HG03439 (cell line): Measurements from ENCODE around the gene NUMB.
"Not testable (repeated sequence)": the region's sequence is repeated elsewhere in the genome, so short reads cannot be mapped to it uniquely, and the experiment has no call there.

ENCODE experiments used
- ATAC-seq: cut with Tn5 transposase; IDR thresholded peaks from one replicate; pipeline ENCODE4 v1.9.1; 2021; ENCODE audit warnings: mild to moderate bottlenecking, moderate library complexity; ENCODE audit not compliant: unreplicated experiment

The NUMB gene

DNA sequence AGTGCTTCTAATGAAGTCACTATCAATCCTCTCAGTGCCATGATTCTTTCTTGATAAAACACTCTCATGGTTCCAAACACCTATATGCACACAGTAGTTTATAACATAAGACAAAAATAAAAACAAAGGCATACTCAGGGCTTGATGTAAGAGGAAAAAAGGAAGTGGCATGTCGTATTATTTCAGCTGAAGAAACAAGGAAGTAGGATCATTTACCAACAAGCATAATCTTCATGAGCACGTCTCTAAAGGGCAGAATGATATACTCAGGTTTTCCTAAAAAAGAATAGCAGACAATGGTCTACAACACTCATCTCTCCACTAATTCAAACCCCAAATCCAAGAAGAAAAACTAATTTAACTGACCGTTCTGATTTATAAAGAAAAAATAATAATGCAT is 33.9 kb downstream of the NUMB start:
- no peak for ATAC-seq

DNA sequence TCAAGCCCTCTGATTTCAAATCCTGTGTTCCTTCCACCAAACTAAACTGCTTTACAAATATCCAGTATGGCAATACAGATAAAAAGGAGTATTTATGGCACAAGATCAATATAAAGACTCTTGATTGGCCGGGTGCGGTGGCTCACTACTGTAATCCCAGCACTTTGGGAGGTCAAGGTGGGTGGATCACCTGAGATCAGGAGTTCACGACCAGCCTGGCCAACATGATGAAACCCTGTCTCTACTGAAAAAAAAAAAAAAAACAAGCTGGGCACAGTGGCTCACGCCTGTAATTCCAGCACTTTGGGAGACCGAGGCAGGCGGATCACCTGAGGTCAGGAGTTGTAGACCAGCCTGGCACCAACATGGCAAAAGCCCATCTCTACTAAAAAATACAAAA is 35.3 kb downstream of the NUMB start:
- not testable (repeated sequence) for ATAC-seq

DNA sequence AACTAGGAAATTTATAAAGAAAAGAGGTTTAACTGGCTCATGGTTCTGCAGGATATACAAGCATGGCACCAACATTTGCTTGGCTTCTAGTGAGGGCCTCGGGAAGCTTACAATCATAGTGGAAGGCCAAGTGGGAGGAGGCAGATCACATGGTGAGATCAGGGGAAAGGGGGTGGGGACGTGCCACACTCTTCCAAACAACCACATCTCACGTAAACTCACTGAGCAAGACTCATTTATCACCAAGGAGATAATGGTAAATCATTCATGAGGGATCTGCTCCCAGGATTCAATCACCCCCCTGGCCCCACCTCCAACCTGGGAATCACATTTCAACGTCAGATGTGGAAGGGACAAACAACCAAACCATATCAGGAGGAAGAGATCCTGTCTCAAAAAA is 35.8 kb downstream of the NUMB start:
- ATAC-seq, result no peak

DNA sequence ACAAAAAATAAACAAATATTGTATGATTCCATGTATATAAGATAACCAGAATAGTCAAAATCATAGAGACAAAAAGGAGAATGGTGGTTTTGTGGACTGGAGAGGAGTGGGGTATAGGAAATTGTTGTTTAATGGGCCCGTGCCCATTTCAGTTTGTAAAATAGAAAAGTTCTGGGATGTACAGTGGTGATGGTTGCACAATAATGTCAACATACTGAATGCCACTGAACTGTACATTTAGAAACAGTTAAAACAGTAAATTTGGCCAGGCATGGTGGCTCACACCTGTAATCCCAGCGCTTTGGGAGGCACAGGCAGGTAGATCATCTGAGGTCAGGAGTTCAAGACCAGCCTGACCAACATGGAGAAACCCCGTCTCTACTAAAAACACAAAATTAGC is 40.1 kb downstream of the NUMB start:
- no peak for ATAC-seq

DNA sequence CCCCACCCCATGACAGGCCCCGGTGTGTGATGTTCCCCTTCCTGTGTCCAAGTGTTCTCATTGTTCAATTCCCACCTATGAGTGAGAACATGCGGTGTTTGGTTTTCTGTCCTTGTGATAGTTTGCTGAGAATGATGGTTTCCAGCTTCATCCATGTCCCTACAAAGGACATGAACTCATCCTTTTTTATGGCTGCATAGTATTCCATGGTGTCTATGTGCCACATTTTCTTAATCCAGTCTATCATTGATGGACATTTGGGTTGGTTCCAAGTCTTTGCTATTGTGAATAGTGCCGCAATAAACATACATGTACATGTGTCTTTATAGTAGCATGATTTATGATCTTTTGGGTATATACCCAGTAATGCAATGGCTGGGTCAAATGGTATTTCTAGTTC is 52.1 kb downstream of the NUMB start:
- not testable (repeated sequence) for ATAC-seq

DNA sequence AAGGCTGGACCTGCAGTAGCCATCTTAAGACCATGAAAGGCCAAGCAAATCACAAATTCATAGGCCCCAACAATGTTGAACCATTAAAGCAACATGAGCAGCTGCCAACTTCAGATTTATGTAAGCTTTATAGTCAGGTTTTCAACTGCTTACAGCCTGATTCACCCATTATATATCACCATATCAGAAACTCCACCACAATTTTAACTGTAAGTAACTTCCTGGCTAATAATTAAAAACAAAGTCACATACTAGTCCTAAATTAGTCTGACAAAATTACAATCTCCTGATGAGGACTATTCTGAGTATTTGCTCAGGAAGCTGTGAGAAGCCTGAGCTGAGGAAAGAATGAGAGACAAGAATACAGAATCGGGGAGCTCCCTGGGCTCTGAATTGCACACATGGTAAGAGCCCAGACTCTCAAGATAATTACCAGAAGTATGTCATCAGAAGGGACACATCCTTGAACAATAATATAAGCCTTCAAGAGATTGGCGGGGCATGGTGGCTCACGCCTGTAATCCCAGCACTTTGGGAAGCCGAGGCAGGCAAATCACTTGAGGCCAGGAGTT is 55.1 kb downstream of the NUMB start:
- ATAC-seq, result no peak

DNA sequence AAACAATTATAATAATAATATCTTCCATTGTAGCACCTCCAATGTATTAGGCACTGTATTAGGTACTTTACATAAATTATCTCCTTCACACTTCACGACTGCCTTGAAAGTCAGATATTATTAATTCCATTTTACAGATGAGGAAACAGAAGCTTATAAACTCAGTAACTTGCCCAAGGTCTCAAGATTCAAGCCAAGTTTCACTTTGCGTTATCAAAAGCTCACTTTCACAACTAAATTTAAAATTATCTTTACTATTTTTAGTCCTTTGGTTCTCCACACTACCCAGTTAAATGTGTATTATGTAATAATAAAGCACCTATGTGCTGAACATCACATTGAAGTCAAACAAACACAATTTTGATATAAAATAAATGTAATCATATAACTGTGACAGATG is 55.8 kb downstream of the NUMB start:
- no peak for ATAC-seq

DNA sequence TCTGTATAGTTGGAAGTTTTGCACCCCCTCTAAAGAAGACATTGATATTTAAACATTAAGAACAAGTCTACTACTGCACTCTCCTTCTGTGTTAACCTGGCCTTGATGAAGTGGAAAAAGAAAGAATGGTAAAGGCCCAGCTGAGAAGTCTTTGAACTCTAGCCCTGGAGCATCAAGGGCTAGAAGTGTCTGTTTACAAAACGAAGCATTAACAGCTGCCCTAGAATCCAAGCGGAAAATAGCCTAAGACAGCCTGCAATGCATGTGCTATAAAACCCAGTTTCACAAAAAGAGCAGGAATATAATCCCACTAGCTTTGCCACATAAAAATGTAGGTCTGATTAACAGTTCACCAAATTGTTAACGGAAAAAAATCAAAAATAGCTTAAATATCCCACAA is 60.5 kb downstream of the NUMB start:
- no peak for ATAC-seq

DNA sequence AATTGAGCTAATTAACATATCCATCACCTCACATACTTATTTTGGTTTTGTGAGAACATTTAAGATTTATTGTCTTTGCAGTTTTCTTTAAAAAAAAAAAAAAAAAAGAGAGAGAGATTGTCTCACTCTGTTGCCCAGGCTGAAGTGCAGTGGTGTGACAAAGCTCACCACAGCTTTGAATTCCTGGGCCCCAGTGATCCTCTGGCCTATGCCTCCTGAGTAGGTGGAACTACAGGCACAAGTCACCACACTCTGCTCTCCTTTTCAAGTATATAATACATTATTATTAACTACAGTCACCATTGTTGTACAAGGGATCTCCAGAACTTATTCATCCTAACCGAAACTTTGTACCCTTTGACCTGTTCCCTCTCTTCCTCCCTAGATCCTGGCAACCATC is 64.0 kb downstream of the NUMB start:
- ATAC-seq, result no peak

DNA sequence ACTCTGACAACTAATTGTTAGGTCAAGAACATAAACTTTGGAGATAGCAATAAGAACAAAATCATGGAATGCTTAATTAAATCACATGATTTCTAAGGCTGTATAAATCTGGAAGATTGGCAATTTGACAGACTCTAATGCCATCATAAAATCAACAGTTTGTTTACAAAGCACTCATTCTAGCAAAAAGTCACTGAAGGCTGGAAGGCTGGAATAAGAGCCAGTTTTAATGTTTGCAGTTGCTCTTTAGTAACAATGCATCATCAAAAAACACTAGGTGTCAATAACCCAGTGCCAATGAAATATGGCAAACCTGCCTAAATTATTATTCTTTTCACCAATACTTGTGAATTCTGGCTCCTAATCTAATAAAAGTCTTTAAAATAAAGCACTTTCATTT is 65.0 kb downstream of the NUMB start:
- ATAC-seq, result no peak

DNA sequence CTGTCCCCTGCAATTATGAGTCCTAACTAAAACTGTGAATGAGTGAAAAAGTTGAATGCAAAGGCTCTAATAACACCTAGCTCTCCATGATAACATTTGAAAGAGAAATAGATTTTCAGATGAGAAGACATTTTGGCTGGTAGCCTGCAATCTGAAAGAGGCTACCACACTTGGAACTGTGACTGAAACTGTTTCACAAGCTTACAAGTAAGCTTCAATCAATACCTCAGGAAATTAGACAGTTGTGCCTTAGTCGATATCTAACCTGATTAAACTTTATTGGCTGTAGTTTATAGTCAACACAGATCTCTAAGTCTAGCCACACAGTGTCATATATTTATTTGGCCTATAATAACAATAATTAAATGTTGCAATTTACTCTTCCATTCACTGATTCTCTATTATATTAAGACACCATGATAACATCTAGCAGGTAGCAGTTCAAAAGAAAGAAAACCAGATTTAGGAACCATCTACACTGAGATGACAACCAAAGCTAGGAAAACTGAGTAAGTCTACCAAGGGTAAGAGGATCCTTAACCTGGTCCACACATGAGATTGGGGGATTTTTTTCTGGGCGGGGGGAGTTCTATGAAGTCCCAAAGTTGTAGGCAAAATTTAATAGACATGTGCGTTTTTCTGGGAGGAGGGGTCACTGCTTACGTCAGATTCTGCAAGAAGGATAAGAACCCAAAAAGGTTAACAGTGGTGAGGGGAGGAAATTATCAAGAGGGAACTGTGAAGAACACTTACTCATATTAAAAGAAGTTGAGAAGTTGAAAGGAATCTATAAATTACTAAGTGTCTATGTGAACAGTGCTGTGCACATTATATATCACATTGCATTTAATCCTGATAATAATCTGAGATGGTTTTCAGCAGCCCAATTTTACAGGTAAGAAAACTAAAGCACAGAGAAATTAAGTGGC is 65.8 kb downstream of the NUMB start:
- no peak for ATAC-seq

DNA sequence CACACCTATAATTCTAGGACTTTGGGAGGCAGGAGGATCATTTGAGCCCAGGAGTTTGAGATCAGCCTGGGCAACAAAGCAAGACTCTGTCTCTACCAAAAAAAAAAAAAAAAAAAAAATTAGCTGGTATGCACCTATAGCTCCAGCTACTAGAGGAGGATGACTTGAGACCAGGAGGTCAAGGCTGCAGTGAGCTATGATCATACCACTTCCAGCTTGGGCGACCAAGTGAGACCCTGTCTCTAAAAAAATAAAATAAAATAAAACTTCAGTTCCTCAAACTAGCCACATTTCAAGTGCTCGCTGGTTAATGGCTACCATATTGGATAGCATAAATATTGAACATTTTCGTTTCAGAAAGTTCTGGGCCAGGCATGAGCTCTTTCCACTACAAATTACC is 70.5 kb downstream of the NUMB start:
- not testable (repeated sequence) for ATAC-seq

DNA sequence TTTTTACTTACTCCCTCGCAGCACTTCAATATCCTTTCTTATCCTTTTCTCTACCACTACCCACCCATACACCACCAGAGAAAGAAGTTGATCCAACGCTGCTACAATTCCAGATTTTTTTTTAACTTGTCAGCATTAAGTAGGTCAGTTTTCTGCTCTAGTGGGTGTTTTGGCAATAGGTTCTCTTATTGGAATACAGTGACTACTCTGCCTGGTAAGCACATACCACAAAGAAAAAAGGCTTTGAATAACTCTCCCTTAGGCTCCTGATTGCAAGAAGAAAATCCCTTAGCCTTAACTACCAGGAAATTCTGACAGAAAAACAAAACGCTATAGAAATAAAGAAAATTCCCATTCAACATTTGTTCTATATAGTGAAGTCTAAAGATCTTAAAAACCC is 72.0 kb downstream of the NUMB start:
- ATAC-seq, result no peak

DNA sequence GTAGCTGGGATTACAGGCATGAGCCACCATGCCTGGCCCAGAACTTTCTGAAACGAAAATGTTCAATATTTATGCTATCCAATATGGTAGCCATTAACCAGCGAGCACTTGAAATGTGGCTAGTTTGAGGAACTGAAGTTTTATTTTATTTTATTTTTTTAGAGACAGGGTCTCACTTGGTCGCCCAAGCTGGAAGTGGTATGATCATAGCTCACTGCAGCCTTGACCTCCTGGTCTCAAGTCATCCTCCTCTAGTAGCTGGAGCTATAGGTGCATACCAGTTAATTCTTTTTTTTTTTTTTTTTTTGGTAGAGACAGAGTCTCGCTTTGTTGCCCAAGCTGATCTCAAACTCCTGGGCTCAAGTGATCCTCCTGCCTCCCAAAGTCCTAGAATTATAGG is 73.3 kb downstream of the NUMB start:
- ATAC-seq, result not testable (repeated sequence)

DNA sequence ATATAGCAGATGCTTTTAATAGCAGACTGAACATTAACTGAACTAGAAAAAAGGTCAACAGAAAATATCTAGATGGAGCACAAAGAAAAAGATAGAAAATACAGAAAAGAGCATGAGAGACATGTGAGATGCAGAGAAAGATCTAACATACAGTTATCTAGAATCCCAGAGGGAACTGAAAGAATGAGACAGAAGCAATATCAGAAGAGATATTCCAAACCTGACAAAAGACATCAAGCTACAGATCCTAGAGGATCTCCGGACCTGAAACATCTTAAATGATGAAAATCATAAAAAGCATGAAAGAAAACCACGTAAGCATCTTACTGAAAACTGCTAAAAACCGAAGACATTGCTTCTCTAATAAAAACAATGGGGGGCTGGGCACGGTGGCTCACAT is 75.0 kb downstream of the NUMB start:
- ATAC-seq, result no peak

DNA sequence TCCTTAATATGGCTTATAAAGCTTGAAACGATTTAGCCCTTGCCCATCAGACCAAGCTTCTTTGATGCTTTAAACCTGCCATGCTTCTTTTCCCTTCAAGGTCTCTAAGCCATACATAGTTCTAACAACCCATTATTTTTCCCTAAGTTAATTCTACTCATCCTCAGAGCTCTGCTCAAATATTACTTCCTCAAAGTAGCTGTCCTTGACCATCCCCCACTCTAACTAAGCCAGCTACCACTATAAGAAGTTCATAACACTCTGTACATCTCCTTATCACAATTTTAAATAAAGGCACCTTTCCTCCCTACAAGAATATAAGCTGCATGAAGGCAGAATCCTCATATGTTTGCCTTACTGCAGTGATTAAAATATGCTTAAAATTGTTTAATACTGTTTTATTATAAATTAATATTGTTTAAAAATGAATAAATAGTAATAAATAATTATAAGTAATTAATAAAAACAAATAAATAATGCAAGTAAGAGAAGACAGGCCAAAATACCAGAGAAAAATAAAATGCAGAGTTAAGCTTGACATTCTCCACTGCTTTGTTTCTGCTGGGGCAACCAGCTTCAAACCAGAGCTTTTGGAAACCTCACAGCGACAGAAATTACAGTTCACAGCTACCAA is 76.8 kb downstream of the NUMB start:
- ATAC-seq, result no peak

DNA sequence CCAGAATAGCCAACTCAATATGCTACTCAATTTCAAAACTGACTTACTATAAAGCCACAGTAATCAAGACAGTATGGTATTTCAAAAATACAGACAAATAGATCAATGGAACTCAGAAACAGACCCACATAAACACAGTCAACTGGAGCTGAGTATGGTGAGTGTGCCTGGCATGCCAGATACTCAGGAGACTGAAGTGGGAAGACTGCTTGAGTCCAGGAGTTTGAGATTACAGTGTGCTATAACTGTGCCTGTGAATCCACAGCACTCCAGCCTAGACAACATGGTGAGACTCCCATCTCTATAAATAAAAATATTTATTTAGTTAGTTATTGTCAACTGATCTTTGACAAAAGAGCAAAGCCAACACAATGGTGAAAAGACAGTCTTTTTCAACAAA is 81.8 kb downstream of the NUMB start:
- no peak for ATAC-seq

DNA sequence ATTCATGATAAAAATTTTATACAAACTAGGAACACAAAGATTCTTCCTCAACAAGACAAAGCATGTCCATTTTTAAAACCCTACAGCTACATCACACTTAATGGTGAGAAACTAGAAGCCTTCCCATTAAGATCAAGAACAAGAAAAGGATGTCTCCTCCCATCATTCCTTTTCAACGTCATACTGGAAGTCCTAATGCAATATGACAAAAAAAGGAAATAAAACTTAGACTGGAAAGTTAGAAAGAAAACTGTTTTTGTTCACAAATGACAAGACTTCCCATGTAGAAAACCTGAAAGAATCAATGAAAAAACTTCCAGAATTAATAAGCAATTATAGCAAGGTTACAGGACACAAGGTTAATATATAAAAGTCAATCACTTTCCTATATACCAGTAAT is 82.5 kb downstream of the NUMB start:
- ATAC-seq, result no peak

DNA sequence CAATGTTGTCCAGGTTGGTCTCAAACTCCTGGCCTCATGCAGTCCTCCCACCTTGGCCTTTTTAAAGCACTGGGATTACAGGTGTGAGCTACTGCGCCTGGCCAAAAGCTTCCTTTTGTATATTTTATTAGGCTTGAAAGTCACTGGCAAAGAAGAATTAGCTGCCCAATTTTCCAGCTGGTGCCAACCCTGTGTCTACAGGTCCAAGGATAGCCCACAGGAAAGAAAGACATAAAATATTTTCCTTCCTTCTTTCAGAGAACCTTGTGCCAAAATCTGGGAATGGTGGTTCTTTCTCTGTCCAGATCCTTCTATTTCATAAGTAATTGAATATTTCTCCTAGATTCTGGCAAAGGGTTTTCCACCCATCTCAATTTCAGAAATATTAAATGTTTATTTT is 84.1 kb downstream of the NUMB start:
- no peak for ATAC-seq

DNA sequence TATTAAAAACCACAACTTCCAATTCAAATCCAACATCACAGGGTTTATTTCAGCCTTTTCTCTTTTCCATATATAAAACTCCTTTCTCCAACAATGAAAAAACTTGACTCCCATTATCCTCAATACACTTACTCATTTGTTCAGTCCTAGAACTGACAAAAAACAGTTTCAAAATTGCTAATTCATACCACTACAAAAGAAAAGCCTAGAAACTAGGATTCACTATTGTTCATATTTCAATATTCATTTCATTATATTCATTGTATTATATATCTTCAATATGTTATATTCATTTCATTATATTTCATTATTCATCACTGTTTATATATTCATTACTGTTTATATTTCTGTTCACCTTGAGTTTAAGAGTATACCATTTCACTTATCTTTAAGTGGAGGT is 85.8 kb downstream of the NUMB start:
- no peak for ATAC-seq

DNA sequence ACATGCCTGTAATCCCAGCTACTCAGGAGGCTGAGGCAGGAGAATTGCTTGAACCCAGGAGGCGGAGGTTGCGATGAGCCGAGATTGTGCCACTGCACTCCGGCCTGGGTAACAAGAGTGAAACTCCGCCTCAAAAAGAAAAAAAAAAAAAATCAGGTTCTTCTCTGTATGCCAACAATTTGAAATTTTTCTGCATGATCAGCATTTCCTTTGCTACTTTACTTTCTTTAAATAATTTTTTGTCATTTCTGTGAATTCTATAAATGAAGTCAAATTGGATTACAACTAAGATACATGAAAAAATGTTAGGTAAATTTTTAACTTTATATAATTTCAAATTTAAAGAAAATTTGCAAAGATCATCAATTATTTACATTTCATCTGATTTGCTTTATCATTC is 87.8 kb downstream of the NUMB start:
- no peak for ATAC-seq

DNA sequence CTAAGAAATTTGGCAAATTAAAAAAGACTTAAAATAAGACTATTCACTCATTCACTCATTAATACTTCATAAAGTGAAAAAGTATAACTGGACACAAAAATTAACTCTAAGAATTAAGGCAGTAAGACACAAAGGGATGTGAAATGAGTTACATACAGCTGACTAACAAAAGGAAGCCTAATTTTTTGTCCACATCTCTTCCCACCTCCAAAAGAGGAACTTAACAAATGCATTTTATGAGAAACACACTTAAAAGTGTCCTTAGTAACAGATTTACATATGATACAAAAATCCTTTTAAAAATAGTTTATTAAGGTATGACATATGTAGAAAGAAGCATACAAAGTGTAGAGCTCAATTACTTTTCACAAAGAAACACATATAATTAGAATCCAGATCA is 88.9 kb downstream of the NUMB start:
- no peak for ATAC-seq
